Measurements from ENCODE around the gene KLF16.

Gene KLF16

GRCh38 chr19:1866693-1867348 is 3.4 kb upstream of the KLF16 start:
- DNase-seq, result no peak

- DNase-seq, result no peak
Measured at GRCh38 chr19:1865172-1866010, 2.0 kb upstream of the KLF16 start.

GRCh38 chr19:1864480-1865171 is 1.2 kb upstream of the KLF16 start:
- DNase-seq, result peak; percentile 78 to 83

- peak; percentile 94 to 96 for DNase-seq
Measured at GRCh38 chr19:1863638-1864479, 480 bp upstream of the KLF16 start.

GRCh38 chr19:1862424-1863327 is 703 bp downstream of the KLF16 start:
- peak; percentile 67 to 74 for DNase-seq

GRCh38 chr19:1862068-1862423 is 1.3 kb downstream of the KLF16 start:
- DNase-seq, result no peak

- DNase-seq, result no peak
Measured at GRCh38 chr19:1861599-1862031, 1.8 kb downstream of the KLF16 start.

GRCh38 chr19:1860821-1861598 is 2.4 kb downstream of the KLF16 start:
- no peak for DNase-seq

- peak; percentile 66 to 71 for DNase-seq
Measured at GRCh38 chr19:1860042-1860775, 3.2 kb downstream of the KLF16 start.

- DNase-seq, result no peak
Measured at GRCh38 chr19:1859331-1859781, 4.0 kb downstream of the KLF16 start.

GRCh38 chr19:1858412-1859081 is 4.8 kb downstream of the KLF16 start:
- no peak for DNase-seq

GRCh38 chr19:1857648-1858326 is 5.6 kb downstream of the KLF16 start:
- no peak for DNase-seq

GRCh38 chr19:1856698-1857603 is 6.4 kb downstream of the KLF16 start:
- peak; percentile 71 to 79 for DNase-seq

GRCh38 chr19:1856345-1856697 is 7.1 kb downstream of the KLF16 start:
- DNase-seq, result peak in 1 of 2 experiments; percentile 50

GRCh38 chr19:1855828-1856255 is 7.5 kb downstream of the KLF16 start:
- DNase-seq, result peak; percentile 66 to 68

GRCh38 chr19:1855040-1855827 is 8.1 kb downstream of the KLF16 start:
- peak; percentile 89 to 93 for DNase-seq

GRCh38 chr19:1854542-1855039 is 8.8 kb downstream of the KLF16 start:
- DNase-seq, result no peak
